ENCODE measurements around the gene DBN1. TPM values are rescaled to one million over a fixed set of nuclear protein-coding genes. Genes with fewer than 3 reads are reported as not detected.

DBN1 gene
- total RNA-seq = 27.2 TPM

- peak; percentile 33 for ATAC-seq
Measured at GRCh38 chr5:177473443-177474001, at the start of gene DBN1. DBN1 (minus strand) TSS chr5:177473634; CDS start chr5:177473521, 113 bp downstream.

- no peak for ATAC-seq
Measured at GRCh38 chr5:177520916-177521513, 47.6 kb upstream of the DBN1 start.

- ATAC-seq = no peak
Measured at GRCh38 chr5:177520271-177520670, 46.8 kb upstream of the DBN1 start.

GRCh38 chr5:177519463-177520235 is 46.2 kb upstream of the DBN1 start:
- ATAC-seq = no peak

GRCh38 chr5:177516601-177517568 is 43.5 kb upstream of the DBN1 start, which contains the start of gene DDX41:
DDX41 (minus strand) TSS chr5:177516961; CDS start chr5:177516945, 16 bp downstream.
- peak; percentile 86 for ATAC-seq

GRCh38 chr5:177515580-177515979 is 42.1 kb upstream of the DBN1 start:
- no peak for ATAC-seq

- no peak for ATAC-seq
Measured at GRCh38 chr5:177514541-177514940, 41.1 kb upstream of the DBN1 start.

- no peak for ATAC-seq
Measured at GRCh38 chr5:177513500-177513899, 40.1 kb upstream of the DBN1 start.

GRCh38 chr5:177512736-177513380 is 39.4 kb upstream of the DBN1 start:
- no peak for ATAC-seq

- no peak for ATAC-seq
Measured at GRCh38 chr5:177511796-177512675, 38.6 kb upstream of the DBN1 start.

- ATAC-seq = no peak
Measured at GRCh38 chr5:177511181-177511580, 37.7 kb upstream of the DBN1 start.

- ATAC-seq = no peak
Measured at GRCh38 chr5:177510567-177511053, 37.2 kb upstream of the DBN1 start.

GRCh38 chr5:177509991-177510566 is 36.6 kb upstream of the DBN1 start:
- ATAC-seq = peak; percentile 27

- ATAC-seq = peak; percentile 15
Measured at GRCh38 chr5:177509381-177509951, 36.0 kb upstream of the DBN1 start, which contains the start of gene DOK3. DOK3 (minus strand) TSS chr5:177509826; CDS start chr5:177509540, 286 bp downstream.

- peak; percentile 2 for ATAC-seq
Measured at GRCh38 chr5:177508837-177509236, 35.4 kb upstream of the DBN1 start.

- no peak for ATAC-seq
Measured at GRCh38 chr5:177508221-177508611, 34.8 kb upstream of the DBN1 start.

GRCh38 chr5:177507596-177508220 is 34.3 kb upstream of the DBN1 start:
- no peak for ATAC-seq

- ATAC-seq = no peak
Measured at GRCh38 chr5:177507165-177507564, 33.7 kb upstream of the DBN1 start.

GRCh38 chr5:177505075-177505474 is 31.6 kb upstream of the DBN1 start:
- no peak for ATAC-seq
